Measurements from ENCODE around the gene COPRS.

GRCh38 chr17:31875081-31875480 lies 16.0 kb upstream of the COPRS start:
- no peak for TF ChIP-seq GABPA (IDR thresholded peaks at IDR 0.05 in 1 of 2, conservative IDR thresholded peaks at IDR 0.05 in 1 of 2)
- TF ChIP-seq, protein P1, sequence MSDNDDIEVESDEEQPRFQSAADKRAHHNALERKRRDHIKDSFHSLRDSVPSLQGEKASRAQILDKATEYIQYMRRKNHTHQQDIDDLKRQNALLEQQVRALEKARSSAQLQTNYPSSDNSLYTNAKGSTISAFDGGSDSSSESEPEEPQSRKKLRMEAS (IDR thresholded peaks at IDR 0.05) = no peak
- TF ChIP-seq, protein P2, sequence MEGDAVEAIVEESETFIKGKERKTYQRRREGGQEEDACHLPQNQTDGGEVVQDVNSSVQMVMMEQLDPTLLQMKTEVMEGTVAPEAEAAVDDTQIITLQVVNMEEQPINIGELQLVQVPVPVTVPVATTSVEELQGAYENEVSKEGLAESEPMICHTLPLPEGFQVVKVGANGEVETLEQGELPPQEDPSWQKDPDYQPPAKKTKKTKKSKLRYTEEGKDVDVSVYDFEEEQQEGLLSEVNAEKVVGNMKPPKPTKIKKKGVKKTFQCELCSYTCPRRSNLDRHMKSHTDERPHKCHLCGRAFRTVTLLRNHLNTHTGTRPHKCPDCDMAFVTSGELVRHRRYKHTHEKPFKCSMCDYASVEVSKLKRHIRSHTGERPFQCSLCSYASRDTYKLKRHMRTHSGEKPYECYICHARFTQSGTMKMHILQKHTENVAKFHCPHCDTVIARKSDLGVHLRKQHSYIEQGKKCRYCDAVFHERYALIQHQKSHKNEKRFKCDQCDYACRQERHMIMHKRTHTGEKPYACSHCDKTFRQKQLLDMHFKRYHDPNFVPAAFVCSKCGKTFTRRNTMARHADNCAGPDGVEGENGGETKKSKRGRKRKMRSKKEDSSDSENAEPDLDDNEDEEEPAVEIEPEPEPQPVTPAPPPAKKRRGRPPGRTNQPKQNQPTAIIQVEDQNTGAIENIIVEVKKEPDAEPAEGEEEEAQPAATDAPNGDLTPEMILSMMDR (IDR thresholded peaks at IDR 0.05; ENCODE audit: low read depth, low read length, missing input control) = no peak
- TF ChIP-seq YY1 (IDR thresholded peaks at IDR 0.05) = no peak
- no peak for TF ChIP-seq ATF3 (IDR thresholded peaks at IDR 0.05)
- no peak for TF ChIP-seq SP1 (IDR thresholded peaks at IDR 0.05)
- no peak for TF ChIP-seq HNF4G (IDR thresholded peaks at IDR 0.05)
- TF ChIP-seq, protein P3, sequence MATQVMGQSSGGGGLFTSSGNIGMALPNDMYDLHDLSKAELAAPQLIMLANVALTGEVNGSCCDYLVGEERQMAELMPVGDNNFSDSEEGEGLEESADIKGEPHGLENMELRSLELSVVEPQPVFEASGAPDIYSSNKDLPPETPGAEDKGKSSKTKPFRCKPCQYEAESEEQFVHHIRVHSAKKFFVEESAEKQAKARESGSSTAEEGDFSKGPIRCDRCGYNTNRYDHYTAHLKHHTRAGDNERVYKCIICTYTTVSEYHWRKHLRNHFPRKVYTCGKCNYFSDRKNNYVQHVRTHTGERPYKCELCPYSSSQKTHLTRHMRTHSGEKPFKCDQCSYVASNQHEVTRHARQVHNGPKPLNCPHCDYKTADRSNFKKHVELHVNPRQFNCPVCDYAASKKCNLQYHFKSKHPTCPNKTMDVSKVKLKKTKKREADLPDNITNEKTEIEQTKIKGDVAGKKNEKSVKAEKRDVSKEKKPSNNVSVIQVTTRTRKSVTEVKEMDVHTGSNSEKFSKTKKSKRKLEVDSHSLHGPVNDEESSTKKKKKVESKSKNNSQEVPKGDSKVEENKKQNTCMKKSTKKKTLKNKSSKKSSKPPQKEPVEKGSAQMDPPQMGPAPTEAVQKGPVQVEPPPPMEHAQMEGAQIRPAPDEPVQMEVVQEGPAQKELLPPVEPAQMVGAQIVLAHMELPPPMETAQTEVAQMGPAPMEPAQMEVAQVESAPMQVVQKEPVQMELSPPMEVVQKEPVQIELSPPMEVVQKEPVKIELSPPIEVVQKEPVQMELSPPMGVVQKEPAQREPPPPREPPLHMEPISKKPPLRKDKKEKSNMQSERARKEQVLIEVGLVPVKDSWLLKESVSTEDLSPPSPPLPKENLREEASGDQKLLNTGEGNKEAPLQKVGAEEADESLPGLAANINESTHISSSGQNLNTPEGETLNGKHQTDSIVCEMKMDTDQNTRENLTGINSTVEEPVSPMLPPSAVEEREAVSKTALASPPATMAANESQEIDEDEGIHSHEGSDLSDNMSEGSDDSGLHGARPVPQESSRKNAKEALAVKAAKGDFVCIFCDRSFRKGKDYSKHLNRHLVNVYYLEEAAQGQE (IDR thresholded peaks at IDR 0.05) = no peak
- no peak for TF ChIP-seq TAF1 (conservative IDR thresholded peaks at IDR 0.05)
- no peak for TF ChIP-seq NR2F2 (IDR thresholded peaks at IDR 0.05)
- no peak for TF ChIP-seq FOXA2 (IDR thresholded peaks at IDR 0.05)
- no peak for TF ChIP-seq EGR1 (IDR thresholded peaks at IDR 0.05; ENCODE audit: low read depth in 2 of 2)
- TF ChIP-seq RAD21 (IDR thresholded peaks at IDR 0.05) = no peak
- TF ChIP-seq, protein P4, sequence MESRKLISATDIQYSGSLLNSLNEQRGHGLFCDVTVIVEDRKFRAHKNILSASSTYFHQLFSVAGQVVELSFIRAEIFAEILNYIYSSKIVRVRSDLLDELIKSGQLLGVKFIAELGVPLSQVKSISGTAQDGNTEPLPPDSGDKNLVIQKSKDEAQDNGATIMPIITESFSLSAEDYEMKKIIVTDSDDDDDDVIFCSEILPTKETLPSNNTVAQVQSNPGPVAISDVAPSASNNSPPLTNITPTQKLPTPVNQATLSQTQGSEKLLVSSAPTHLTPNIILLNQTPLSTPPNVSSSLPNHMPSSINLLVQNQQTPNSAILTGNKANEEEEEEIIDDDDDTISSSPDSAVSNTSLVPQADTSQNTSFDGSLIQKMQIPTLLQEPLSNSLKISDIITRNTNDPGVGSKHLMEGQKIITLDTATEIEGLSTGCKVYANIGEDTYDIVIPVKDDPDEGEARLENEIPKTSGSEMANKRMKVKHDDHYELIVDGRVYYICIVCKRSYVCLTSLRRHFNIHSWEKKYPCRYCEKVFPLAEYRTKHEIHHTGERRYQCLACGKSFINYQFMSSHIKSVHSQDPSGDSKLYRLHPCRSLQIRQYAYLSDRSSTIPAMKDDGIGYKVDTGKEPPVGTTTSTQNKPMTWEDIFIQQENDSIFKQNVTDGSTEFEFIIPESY (IDR thresholded peaks at IDR 0.05) = no peak

All from liver (tissue), 3 donors.